Measurements from ENCODE around the gene WNT5B.

GRCh38 chr12:1594261-1595025 is 34.6 kb upstream of the WNT5B start, which contains the start of gene FBXL14:
- TF ChIP-seq POLR2A (IDR thresholded peaks at IDR 0.05; ENCODE audit: low read depth, low read length) (peak; percentile 72), EZH2 (IDR thresholded peaks at IDR 0.05; ENCODE audit: borderline replicate concordance, low read depth, low read length, severe bottlenecking) (no peak), POLR2AphosphoS5 (IDR thresholded peaks at IDR 0.05; ENCODE audit: insufficient read depth, low read depth, low read length) (peak; percentile 78)
- TF ChIP-seq, protein P1, sequence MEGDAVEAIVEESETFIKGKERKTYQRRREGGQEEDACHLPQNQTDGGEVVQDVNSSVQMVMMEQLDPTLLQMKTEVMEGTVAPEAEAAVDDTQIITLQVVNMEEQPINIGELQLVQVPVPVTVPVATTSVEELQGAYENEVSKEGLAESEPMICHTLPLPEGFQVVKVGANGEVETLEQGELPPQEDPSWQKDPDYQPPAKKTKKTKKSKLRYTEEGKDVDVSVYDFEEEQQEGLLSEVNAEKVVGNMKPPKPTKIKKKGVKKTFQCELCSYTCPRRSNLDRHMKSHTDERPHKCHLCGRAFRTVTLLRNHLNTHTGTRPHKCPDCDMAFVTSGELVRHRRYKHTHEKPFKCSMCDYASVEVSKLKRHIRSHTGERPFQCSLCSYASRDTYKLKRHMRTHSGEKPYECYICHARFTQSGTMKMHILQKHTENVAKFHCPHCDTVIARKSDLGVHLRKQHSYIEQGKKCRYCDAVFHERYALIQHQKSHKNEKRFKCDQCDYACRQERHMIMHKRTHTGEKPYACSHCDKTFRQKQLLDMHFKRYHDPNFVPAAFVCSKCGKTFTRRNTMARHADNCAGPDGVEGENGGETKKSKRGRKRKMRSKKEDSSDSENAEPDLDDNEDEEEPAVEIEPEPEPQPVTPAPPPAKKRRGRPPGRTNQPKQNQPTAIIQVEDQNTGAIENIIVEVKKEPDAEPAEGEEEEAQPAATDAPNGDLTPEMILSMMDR (IDR thresholded peaks at IDR 0.05; ENCODE audit: extremely low read depth in 1 of 2, insufficient read depth in 1 of 2, low read depth in 1 of 2, low read length in 2 of 2), result no peak
- TF ChIP-seq, protein P2, sequence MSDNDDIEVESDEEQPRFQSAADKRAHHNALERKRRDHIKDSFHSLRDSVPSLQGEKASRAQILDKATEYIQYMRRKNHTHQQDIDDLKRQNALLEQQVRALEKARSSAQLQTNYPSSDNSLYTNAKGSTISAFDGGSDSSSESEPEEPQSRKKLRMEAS (IDR thresholded peaks at IDR 0.05; ENCODE audit: insufficient read depth, insufficient read length), result no peak
